Transverse colon (tissue), 4 donors: ENCODE results near the gene ACER1.

ENCODE experiments used
- POLR2AphosphoS5 ChIP-seq, 3 donors: sonication (generic); formaldehyde crosslinking; IDR thresholded peaks; one replicate each; pipeline ENCODE4 v1.6.1; 2016; ENCODE audit warnings: antibody characterized with exemption in 3 of 3
- TF ChIP-seq, protein P1 (sequence below), 5 experiments: fragments of 200-600 bp in 3 of 5; fragments of 450-650 bp in 2 of 5; sonication (generic) in 3 of 5; IDR thresholded peaks; 1 replicate in 2 of 5; 2 replicates in 3 of 5; pipeline ENCODE4 v1.5.1; 2016 to 2017; ENCODE audit warnings: antibody characterized with exemption in 5 of 5, inconsistent platforms in 3 of 5, mild to moderate bottlenecking in 2 of 5, moderate library complexity in 1 of 5

- TF ChIP-seq, protein P1, sequence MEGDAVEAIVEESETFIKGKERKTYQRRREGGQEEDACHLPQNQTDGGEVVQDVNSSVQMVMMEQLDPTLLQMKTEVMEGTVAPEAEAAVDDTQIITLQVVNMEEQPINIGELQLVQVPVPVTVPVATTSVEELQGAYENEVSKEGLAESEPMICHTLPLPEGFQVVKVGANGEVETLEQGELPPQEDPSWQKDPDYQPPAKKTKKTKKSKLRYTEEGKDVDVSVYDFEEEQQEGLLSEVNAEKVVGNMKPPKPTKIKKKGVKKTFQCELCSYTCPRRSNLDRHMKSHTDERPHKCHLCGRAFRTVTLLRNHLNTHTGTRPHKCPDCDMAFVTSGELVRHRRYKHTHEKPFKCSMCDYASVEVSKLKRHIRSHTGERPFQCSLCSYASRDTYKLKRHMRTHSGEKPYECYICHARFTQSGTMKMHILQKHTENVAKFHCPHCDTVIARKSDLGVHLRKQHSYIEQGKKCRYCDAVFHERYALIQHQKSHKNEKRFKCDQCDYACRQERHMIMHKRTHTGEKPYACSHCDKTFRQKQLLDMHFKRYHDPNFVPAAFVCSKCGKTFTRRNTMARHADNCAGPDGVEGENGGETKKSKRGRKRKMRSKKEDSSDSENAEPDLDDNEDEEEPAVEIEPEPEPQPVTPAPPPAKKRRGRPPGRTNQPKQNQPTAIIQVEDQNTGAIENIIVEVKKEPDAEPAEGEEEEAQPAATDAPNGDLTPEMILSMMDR (IDR thresholded peaks at IDR 0.05): no peak
- peak; percentile 60 to 76 (median 61) for TF ChIP-seq POLR2AphosphoS5 (IDR thresholded peaks at IDR 0.05)
Measured at GRCh38 chr19:6273701-6274601, 59.5 kb downstream of the ACER1 start.
